Suprapubic skin (tissue), 4 donors: Measurements from ENCODE around the gene FMNL1. TPM values are rescaled to one million over a fixed set of nuclear protein-coding genes. Genes with fewer than 3 reads are reported as not detected.

Experiments used
- DNase-seq, 2 donors: peaks; one replicate each; pipeline ENCODE4 v3.0.0-alpha.2; 2019; ENCODE audit warnings: low spot score in 2 of 2
- H3K27ac ChIP-seq: fragments of 200-600 bp; sonication (generic); one replicate; pipeline ENCODE4 v1.5.1; 2019
- H3K27me3 ChIP-seq: fragments of 200-600 bp; sonication (generic); one replicate; pipeline ENCODE4 v1.5.1; 2019
- H3K36me3 ChIP-seq: fragments of 200-600 bp; sonication (generic); one replicate; pipeline ENCODE4 v1.5.1; 2019
- H3K4me1 ChIP-seq: fragments of 200-600 bp; sonication (generic); one replicate; pipeline ENCODE4 v1.5.1; 2019
- H3K4me3 ChIP-seq: fragments of 200-600 bp; sonication (generic); one replicate; pipeline ENCODE4 v1.5.1; 2019; ENCODE audit warnings: mild to moderate bottlenecking
- H3K9me3 ChIP-seq: fragments of 200-600 bp; sonication (generic); one replicate; pipeline ENCODE4 v1.5.1; 2019
- EP300 ChIP-seq: sonication (generic); formaldehyde crosslinking; IDR thresholded peaks from one replicate; pipeline ENCODE4 v1.6.1; 2017; ENCODE audit warnings: antibody characterized with exemption
- POLR2A ChIP-seq, 2 donors: fragments of 450-650 bp; IDR thresholded peaks; one replicate each; pipeline ENCODE4 v1.6.1; 2017; ENCODE audit warnings: antibody characterized with exemption in 2 of 2, mild to moderate bottlenecking in 2 of 2, moderate library complexity in 2 of 2
- POLR2AphosphoS5 ChIP-seq, 3 donors: sonication (generic); formaldehyde crosslinking; IDR thresholded peaks; one replicate each; pipeline ENCODE4 v1.6.1; 2017; ENCODE audit warnings: antibody characterized with exemption in 3 of 3
- WGBS: methylation state at CpG from one replicate; pipeline ENCODE4 v1.1.5; 2018; 5-methylcytosine and 5-hydroxymethylcytosine counted together
- total RNA-seq, 4 donors: library from RNA; depleted of rRNA; stranded (reverse); fragments of >200 nt; gene quantifications; one replicate each; pipeline ENCODE4 v1.1.0, GENCODE V29; 2016
- TF ChIP-seq, protein P1 (sequence below), 2 donors: fragments of 200-600 bp in 1 of 2; fragments of 450-650 bp in 1 of 2; sonication (generic) in 1 of 2; IDR thresholded peaks; one replicate each; pipeline ENCODE4 v1.5.1; 2016 to 2019; ENCODE audit warnings: antibody characterized with exemption in 2 of 2, mild to moderate bottlenecking in 1 of 2, moderate library complexity in 1 of 2

Gene FMNL1
- total RNA-seq, 4 donors from 2014 or later = 5.9 to 14.6 (median 8.0) TPM

DNA sequence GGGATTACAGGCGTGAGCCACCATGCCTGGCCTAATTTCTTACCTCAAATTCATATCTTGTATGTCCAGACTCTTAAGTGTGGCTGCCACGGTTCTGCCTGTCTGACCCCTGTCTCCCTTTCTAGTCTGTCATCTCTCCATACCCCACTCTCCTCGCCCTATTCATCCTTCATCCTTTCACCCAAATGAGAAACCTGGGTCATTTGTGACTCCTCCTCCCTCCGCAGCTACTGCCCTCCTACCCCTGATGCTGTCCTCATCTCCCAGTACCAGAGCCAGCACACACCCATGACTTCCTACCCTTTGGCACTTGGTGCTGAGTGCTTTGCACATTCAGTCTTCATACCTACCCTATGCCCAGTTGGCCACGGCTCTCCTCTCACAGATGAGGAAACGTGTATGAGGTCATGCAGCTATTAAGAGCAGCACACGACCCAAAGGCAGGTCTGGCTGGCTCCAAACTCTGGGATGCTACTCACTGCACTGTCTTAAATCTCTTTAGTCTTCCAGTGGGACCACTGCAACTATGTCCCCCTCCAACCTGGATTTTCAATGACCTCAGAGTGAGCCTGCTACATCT, 38.6 kb downstream of the FMNL1 start:
- peaks cover 18% of the 10 kb centered on the region for H3K36me3 ChIP-seq
- H3K9me3 ChIP-seq = no peaks in the 10 kb centered on the region
- no peak overlapping the region for H3K4me3 ChIP-seq
- H3K4me1 ChIP-seq = peaks cover 28% of the 10 kb centered on the region
- DNase-seq = no peak
- no peak overlapping the region for H3K27ac ChIP-seq
- no peaks in the 10 kb centered on the region for H3K27me3 ChIP-seq
- TF ChIP-seq, protein P1, sequence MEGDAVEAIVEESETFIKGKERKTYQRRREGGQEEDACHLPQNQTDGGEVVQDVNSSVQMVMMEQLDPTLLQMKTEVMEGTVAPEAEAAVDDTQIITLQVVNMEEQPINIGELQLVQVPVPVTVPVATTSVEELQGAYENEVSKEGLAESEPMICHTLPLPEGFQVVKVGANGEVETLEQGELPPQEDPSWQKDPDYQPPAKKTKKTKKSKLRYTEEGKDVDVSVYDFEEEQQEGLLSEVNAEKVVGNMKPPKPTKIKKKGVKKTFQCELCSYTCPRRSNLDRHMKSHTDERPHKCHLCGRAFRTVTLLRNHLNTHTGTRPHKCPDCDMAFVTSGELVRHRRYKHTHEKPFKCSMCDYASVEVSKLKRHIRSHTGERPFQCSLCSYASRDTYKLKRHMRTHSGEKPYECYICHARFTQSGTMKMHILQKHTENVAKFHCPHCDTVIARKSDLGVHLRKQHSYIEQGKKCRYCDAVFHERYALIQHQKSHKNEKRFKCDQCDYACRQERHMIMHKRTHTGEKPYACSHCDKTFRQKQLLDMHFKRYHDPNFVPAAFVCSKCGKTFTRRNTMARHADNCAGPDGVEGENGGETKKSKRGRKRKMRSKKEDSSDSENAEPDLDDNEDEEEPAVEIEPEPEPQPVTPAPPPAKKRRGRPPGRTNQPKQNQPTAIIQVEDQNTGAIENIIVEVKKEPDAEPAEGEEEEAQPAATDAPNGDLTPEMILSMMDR (IDR thresholded peaks at IDR 0.05) = no peak
- TF ChIP-seq EP300 (no peak), POLR2AphosphoS5 (IDR thresholded peaks at IDR 0.05) (no peak), POLR2A (IDR thresholded peaks at IDR 0.05) (no peak)
- WGBS = 76% methylated on average over 7 of the region's 7 CpGs

DNA sequence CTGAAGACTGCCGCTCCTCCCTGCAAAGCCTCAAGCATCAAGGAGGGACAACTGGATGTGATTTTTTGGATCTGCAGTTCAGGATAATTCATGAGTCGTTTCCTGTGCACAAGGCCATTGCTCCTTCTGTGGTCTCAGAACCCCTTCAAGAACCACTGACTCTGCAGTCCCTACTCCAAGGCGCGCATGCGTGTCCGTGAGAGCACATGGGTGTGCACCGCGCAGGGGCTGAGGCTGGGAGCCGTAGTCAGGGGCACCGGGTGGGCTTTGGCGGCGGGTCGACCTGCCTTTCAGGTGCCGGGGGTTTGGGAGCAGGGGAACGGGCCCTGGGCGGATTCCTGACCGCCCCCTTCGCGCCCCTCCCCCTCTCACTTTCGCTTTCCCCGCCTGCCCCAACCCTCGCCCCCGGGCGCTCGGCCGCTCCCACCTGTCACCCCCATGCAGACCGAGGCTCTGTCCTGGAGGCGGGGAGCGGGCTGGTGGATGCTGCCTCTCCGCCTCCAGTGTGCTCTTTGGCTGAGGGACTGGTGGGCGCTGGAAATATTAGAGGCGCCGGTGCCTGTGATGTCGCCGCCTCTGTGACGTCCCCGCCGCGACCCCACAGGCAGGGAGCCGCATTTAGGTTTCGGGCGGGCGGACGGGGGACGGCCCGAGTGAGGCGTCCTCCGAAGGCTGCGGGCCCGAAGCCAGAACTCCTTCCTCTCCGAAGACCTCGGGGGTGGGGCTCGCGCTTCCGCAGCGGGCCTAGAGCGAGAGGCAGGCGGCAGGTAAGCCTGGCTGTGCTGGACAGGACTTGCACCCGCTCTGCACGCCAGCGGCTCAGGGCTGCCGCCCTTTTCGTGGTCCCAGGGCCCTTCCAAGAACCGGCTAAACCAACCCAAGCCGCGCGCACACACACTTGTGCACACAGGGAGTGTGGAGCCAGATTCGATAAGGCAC, 40.2 kb downstream of the FMNL1 start, which contains the start of gene SPATA32:
TSS of gene SPATA32 (minus strand) at position 518 of the 939 bp plus-strand sequence. CDS start at position 440, 78 bp downstream.
- no peak for DNase-seq
- Histone ChIP-seq H3K9me3 (no peaks in the 10 kb centered on the region), H3K4me3 (peak within 1 kb of the TSS; percentile 68), H3K36me3 (peaks cover 34% of the 10 kb centered on the region), H3K27me3 (no peaks in the 10 kb centered on the region), H3K4me1 (peaks cover 23% of the 10 kb centered on the region), H3K27ac (peak within 1 kb of the TSS; percentile 70)
- 3% methylated on average over 27 of the region's 68 CpGs for WGBS
- TF ChIP-seq POLR2AphosphoS5 (IDR thresholded peaks at IDR 0.05) (no peak), EP300 (no peak), POLR2A (IDR thresholded peaks at IDR 0.05) (no peak)
- TF ChIP-seq, protein P1 (IDR thresholded peaks at IDR 0.05) = no peak

DNA sequence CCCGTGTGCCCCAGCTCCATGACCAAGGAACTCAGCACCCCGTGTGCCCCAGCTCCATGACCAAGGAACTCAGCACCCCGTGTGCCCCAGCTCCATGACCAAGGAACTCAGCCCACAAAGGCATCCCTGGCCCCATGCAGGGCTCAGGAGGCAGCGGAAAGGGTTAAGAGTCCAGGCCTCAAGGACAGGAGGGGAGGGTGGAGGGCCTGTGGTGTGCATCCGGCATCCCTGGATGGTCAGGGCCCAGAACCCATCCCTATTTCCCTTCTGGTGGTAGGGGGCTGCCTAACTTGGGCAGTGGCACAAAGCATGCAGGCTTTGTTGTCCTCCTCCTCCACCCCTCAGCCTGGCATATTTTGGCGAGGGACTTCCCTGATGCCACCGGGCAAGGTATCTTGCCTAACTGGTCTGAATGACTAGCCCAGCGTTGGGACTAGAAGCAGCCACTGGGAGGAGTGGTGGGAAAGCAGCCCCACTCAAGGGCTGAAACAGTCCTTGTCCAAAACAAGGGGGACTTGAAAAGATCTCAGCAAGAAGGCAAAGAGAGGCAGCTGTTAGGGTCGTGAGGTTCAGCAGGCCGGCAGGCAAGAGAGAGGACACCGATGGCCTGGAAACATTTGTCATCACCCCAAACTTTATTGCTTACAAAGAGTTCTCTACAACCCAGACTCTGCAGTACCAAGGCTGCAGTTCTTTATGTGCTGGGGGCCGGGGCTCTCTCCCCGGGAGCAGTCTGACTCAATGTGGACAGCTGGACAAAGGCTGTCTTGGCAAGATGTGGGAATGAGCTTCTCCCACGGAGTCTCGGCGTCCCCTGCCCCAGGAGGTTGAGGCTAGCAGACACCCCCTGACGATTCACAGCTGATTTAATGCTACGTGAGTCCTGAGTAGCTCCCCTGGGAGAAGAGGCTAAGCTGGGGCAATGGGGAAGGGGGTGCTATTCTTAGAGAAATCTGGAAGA, 41.1 kb downstream of the FMNL1 start:
- Histone ChIP-seq H3K4me1 (peaks cover 23% of the 10 kb centered on the region), H3K9me3 (no peaks in the 10 kb centered on the region), H3K27ac (peak overlapping the region; percentile 70), H3K27me3 (no peaks in the 10 kb centered on the region), H3K36me3 (peaks cover 43% of the 10 kb centered on the region), H3K4me3 (peak overlapping the region; percentile 68)
- WGBS = 26% methylated on average over 8 of the region's 18 CpGs
- DNase-seq = peak in 1 of 2 donors; percentile 65
- TF ChIP-seq EP300 = no peak
- TF ChIP-seq POLR2A (IDR thresholded peaks at IDR 0.05) = no peak
- TF ChIP-seq POLR2AphosphoS5 (IDR thresholded peaks at IDR 0.05) = no peak
- TF ChIP-seq, protein P1 (IDR thresholded peaks at IDR 0.05) = no peak

DNA sequence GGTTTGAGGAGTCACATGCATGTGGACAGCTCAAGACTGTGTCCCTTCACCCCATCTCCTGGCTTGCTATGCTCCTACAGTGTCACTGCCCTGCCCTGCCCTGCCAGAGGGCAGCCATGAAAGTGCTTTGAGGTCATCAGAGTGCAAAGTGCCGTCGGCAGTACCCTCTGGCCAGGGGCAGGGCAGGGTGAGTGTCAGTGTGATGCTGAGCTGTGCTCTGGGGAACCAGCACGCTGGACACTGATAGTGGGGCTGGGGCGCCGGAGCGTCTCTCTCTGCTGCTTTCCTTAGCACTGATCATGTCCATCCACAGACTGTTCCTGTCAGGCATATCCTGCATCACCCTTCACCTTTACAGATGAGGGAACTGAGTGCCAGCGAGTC, 41.8 kb downstream of the FMNL1 start:
- peak in 1 of 2 donors; percentile 55 for DNase-seq
- H3K27me3 ChIP-seq = no peaks in the 10 kb centered on the region
- H3K4me1 ChIP-seq = peaks cover 23% of the 10 kb centered on the region
- peaks cover 50% of the 10 kb centered on the region for H3K36me3 ChIP-seq
- H3K4me3 ChIP-seq = no peak overlapping the region
- H3K27ac ChIP-seq = peak overlapping the region; percentile 70
- no peaks in the 10 kb centered on the region for H3K9me3 ChIP-seq
- TF ChIP-seq, protein P1 (IDR thresholded peaks at IDR 0.05) = no peak
- TF ChIP-seq EP300 = no peak
- TF ChIP-seq POLR2AphosphoS5 (IDR thresholded peaks at IDR 0.05) = no peak
- no peak for TF ChIP-seq POLR2A (IDR thresholded peaks at IDR 0.05)
- WGBS = 17% methylated on average over 2 of the region's 7 CpGs
